UCSD-AML1 (cell line): Measurements from ENCODE around the gene SLC35B1.

ENCODE experiments used
- DNase-seq: peaks from one replicate; lab custom pipeline; 2025; ENCODE audit not compliant: unreplicated experiment; lab: John Stamatoyannopoulos, UW

Gene SLC35B1

GRCh38 chr17:49707608-49708514, at the start of gene SLC35B1:
Gene SLC35B1 (minus strand): TSS chr17:49707964. CDS start chr17:49707833, 131 bp downstream.
- DNase-seq = peak; percentile 97

- no peak for DNase-seq
These were observed 49.5 kb upstream of the SLC35B1 start for GRCh38 chr17:49757151-49757777.

GRCh38 chr17:49756323-49757150, 48.8 kb upstream of the SLC35B1 start:
- no peak for DNase-seq

GRCh38 chr17:49755663-49756283, 48.0 kb upstream of the SLC35B1 start:
- DNase-seq = no peak

GRCh38 chr17:49753959-49754391, 46.2 kb upstream of the SLC35B1 start:
- no peak for DNase-seq

GRCh38 chr17:49752508-49752907, 44.7 kb upstream of the SLC35B1 start:
- no peak for DNase-seq

GRCh38 chr17:49749730-49750129, 42.0 kb upstream of the SLC35B1 start:
- no peak for DNase-seq

- no peak for DNase-seq
These were observed 41.0 kb upstream of the SLC35B1 start for GRCh38 chr17:49748791-49749190.

GRCh38 chr17:49748223-49748622, 40.5 kb upstream of the SLC35B1 start:
- DNase-seq = no peak

- no peak for DNase-seq
These were observed 39.9 kb upstream of the SLC35B1 start for GRCh38 chr17:49747632-49748031.

- no peak for DNase-seq
These were observed 39.2 kb upstream of the SLC35B1 start for GRCh38 chr17:49746791-49747490.

GRCh38 chr17:49745175-49746139, 37.7 kb upstream of the SLC35B1 start:
- no peak for DNase-seq

GRCh38 chr17:49742166-49742638, 34.4 kb upstream of the SLC35B1 start:
- no peak for DNase-seq

GRCh38 chr17:49741692-49742076, 33.9 kb upstream of the SLC35B1 start:
- no peak for DNase-seq

- DNase-seq = no peak
These were observed 33.4 kb upstream of the SLC35B1 start for GRCh38 chr17:49741009-49741691.

GRCh38 chr17:49739641-49740271, 32.0 kb upstream of the SLC35B1 start:
- DNase-seq = peak; percentile 64

GRCh38 chr17:49738456-49739163, 30.8 kb upstream of the SLC35B1 start:
- DNase-seq = no peak
